Stimulated activated naive CD8-positive, alpha-beta T cell treated with anti-CD3 and anti-CD28 coated beads, Interleukin-15, amount 100 ng/mL, for 72 hours (primary cell): ENCODE data around the gene ADSS1.

ENCODE experiments used
- ATAC-seq: fragments of 150-1000 bp; cut with Tn5 transposase; 2 replicates; pipeline ENCODE4 v1.10.0; 2021; ENCODE audit warnings: mild to moderate bottlenecking, moderate library complexity
- DNase-seq, 2 donors: peaks; one replicate each; pipeline ENCODE4 v3.0.0; 2021 to 2022
- H3K27ac Mint-ChIP-seq, 2 donors: one replicate each; pipeline ENCODE4 v1.8.0; 2022; ENCODE audit warnings: mild to moderate bottlenecking in 2 of 2, mixed read lengths in 2 of 2, moderate library complexity in 2 of 2
- H3K27me3 Mint-ChIP-seq: one replicate; pipeline ENCODE4 v1.8.0; 2022; ENCODE audit warnings: mixed read lengths
- H3K4me1 Mint-ChIP-seq: one replicate; pipeline ENCODE4 v1.8.0; 2022; ENCODE audit warnings: mild to moderate bottlenecking, mixed read lengths
- H3K4me3 Mint-ChIP-seq, 2 donors: one replicate each; pipeline ENCODE4 v1.8.0; 2022; ENCODE audit warnings: mild to moderate bottlenecking in 2 of 2, mixed read lengths in 2 of 2, moderate library complexity in 1 of 2
- H3K9me3 Mint-ChIP-seq, 2 donors: one replicate each; pipeline ENCODE4 v1.8.0; 2022; ENCODE audit warnings: mixed read lengths in 2 of 2

The ADSS1 gene

GRCh38 chr14:104769324-104770071 is 45.5 kb downstream of the ADSS1 start:
- no peaks in the 10 kb centered on the region for H3K27me3 Mint-ChIP-seq
- peak overlapping the region in 1 of 2 donors; percentile 48 for H3K27ac Mint-ChIP-seq
- no peak for DNase-seq
- H3K4me3 Mint-ChIP-seq, result no peak overlapping the region
- peaks cover 21% of the 10 kb centered on the region for H3K4me1 Mint-ChIP-seq
- ATAC-seq, result no peak
- peaks cover 0 to 7% of the 10 kb centered on the region in 2 donors for H3K9me3 Mint-ChIP-seq

- Mint-ChIP-seq H3K27ac (peak overlapping the region in 1 of 2 donors; percentile 48), H3K27me3 (no peaks in the 10 kb centered on the region), H3K4me1 (peaks cover 21% of the 10 kb centered on the region), H3K9me3 (peaks cover 0 to 7% of the 10 kb centered on the region in 2 donors), H3K4me3 (no peak overlapping the region)
- no peak for ATAC-seq
- no peak for DNase-seq
Observed at GRCh38 chr14:104770072-104770579, 46.1 kb downstream of the ADSS1 start.

DNA sequence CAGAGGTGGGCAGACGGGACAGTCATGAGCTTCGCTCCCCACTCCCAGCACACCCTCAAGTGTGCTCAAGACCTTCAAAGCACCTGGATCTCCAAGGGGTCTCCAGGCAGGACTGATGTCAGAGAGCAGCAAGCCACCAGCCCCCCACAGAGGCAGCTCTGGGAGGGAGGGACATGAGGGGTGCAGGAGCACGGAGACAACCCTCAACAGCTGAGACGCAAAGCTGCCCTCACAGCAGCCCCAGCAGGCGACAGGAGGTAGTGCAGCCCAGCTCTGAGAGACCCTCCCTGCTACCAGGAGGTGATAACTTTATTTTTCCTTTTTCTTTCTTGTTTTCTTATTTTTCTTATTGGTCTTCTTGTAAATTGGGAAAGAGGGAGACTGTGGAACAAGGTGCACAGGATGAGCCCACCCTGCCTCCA is 46.8 kb downstream of the ADSS1 start:
- Mint-ChIP-seq H3K27me3 (no peaks in the 10 kb centered on the region), H3K4me3 (no peak overlapping the region), H3K27ac (peak overlapping the region in 1 of 2 donors; percentile 59), H3K4me1 (peaks cover 21% of the 10 kb centered on the region), H3K9me3 (peaks cover 0 to 7% of the 10 kb centered on the region in 2 donors)
- DNase-seq (no peak), ATAC-seq (no peak)

- DNase-seq (no peak), ATAC-seq (no peak)
- peak overlapping the region in 1 of 2 donors; percentile 80 for H3K27ac Mint-ChIP-seq
- H3K27me3 Mint-ChIP-seq, result no peaks in the 10 kb centered on the region
- peaks cover 21% of the 10 kb centered on the region for H3K4me1 Mint-ChIP-seq
- H3K9me3 Mint-ChIP-seq, result peaks cover 0 to 7% of the 10 kb centered on the region in 2 donors
- H3K4me3 Mint-ChIP-seq, result no peak overlapping the region
Observed at GRCh38 chr14:104771374-104771773, 47.3 kb downstream of the ADSS1 start.

GRCh38 chr14:104771918-104772706 is 48.1 kb downstream of the ADSS1 start:
- no peak for ATAC-seq
- Mint-ChIP-seq H3K27me3 (no peaks in the 10 kb centered on the region), H3K4me3 (no peak overlapping the region), H3K9me3 (peaks cover 0 to 7% of the 10 kb centered on the region in 2 donors), H3K4me1 (peaks cover 21% of the 10 kb centered on the region), H3K27ac (no peak overlapping the region)
- DNase-seq, result no peak

DNA sequence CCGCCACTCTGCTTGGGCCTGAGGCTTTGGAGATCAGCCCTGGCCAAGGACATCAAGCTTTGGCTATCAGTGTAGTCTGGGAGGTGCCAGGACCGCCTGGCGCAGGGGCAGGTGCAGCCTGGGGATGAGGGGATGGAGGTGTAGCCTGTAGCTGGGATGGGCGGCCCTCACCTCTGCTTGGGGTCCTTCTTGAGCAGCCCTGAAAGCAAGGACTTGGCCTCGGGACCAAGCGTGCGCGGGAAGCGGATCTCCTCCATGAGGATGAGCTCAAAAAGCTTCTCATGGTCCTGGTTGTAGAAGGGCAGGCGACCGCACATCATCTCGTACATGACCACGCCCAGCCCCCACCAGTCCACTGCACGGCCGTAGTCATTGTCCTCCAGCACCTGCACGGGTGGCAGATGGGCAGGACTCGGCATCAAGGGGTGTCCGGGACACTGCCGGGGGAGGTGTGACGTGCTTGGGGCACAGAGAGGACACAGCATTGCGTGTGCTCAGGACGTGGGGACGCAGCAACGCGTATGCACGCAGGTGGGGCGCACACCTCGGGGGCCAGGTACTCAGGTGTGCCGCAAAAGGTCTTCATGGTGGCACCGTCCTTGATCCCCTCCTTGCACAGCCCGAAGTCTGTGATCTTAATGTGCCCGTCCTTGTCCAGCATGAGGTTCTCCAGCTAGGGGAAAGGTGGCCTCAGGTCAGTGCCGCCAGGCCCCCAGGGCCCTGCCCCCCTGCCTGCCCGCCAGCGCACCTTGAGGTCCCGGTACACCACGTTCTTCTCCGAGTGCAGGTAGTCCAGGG is 48.9 kb downstream of the ADSS1 start:
- H3K4me3 Mint-ChIP-seq, result no peak overlapping the region
- H3K27me3 Mint-ChIP-seq, result no peaks in the 10 kb centered on the region
- ATAC-seq (no peak), DNase-seq (no peak)
- peaks cover 21% of the 10 kb centered on the region for H3K4me1 Mint-ChIP-seq
- H3K27ac Mint-ChIP-seq, result peak overlapping the region in 1 of 2 donors; percentile 59
- H3K9me3 Mint-ChIP-seq, result peaks cover 0 to 7% of the 10 kb centered on the region in 2 donors

GRCh38 chr14:104773505-104774452 is 49.8 kb downstream of the ADSS1 start:
- ATAC-seq (peak; percentile 35), DNase-seq (no peak)
- H3K4me1 Mint-ChIP-seq, result peaks cover 17% of the 10 kb centered on the region
- H3K4me3 Mint-ChIP-seq, result no peak overlapping the region
- H3K27me3 Mint-ChIP-seq, result no peaks in the 10 kb centered on the region
- peaks cover 0 to 7% of the 10 kb centered on the region in 2 donors for H3K9me3 Mint-ChIP-seq
- no peak overlapping the region for H3K27ac Mint-ChIP-seq

GRCh38 chr14:104774453-104775072 is 50.5 kb downstream of the ADSS1 start:
- peaks cover 0 to 7% of the 10 kb centered on the region in 2 donors for H3K9me3 Mint-ChIP-seq
- DNase-seq, result no peak
- H3K27ac Mint-ChIP-seq, result no peak overlapping the region
- no peaks in the 10 kb centered on the region for H3K27me3 Mint-ChIP-seq
- no peak for ATAC-seq
- peaks cover 9% of the 10 kb centered on the region for H3K4me1 Mint-ChIP-seq
- no peak overlapping the region for H3K4me3 Mint-ChIP-seq

GRCh38 chr14:104775073-104775489 is 51.1 kb downstream of the ADSS1 start:
- Mint-ChIP-seq H3K4me1 (peaks cover 4% of the 10 kb centered on the region), H3K27me3 (no peaks in the 10 kb centered on the region), H3K9me3 (peaks cover 0 to 7% of the 10 kb centered on the region in 2 donors), H3K27ac (no peak overlapping the region), H3K4me3 (no peak overlapping the region)
- no peak for DNase-seq
- ATAC-seq, result no peak

- Mint-ChIP-seq H3K27me3 (no peaks in the 10 kb centered on the region), H3K4me3 (no peak overlapping the region), H3K9me3 (no peaks in the 10 kb centered on the region), H3K4me1 (no peaks in the 10 kb centered on the region), H3K27ac (peak overlapping the region in 1 of 2 donors; percentile 34)
- DNase-seq, result no peak
- ATAC-seq, result no peak
Observed at GRCh38 chr14:104776481-104776880, 52.5 kb downstream of the ADSS1 start.

DNA sequence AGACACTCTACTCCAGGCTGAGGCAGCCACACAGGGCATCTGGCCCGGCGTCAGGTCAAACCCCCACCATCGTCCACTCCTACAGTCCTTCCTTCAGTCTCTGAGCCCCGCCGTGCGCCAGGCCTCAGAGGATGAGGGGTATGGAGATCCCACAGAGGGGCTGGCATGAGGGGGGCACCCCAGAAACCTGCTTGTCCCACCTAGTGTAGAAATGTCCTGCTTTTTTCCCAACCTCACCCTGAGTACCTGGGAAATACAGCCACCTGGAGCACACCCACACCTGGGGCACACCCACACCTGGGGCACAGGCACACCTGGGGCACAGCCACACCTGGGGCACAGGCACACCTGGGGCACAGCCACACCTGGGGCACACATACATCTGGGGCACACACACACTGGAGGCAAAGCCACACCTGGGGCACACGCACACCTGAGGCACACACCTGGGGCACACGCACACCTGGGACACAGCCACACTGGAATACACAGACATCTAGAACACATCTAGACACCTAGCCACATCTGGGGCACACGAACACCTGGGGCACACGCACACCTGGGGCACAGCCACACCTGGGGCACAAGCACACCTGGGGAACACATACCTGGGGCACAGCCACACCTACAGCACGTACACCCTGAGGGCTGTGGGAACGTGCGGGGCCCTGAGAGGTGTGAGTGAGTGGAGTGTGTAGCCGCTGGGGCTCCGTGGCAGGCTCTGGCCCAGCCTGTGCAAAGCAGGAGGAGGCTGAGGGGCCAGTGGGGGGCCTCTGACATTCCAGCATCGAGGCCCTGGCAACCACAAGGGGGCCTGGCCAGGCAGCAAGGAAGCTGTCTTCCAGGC is 53.2 kb downstream of the ADSS1 start:
- ATAC-seq, result no peak
- Mint-ChIP-seq H3K4me1 (no peaks in the 10 kb centered on the region), H3K27ac (peak overlapping the region in 1 of 2 donors; percentile 34), H3K9me3 (no peaks in the 10 kb centered on the region), H3K27me3 (no peaks in the 10 kb centered on the region), H3K4me3 (no peak overlapping the region)
- no peak for DNase-seq

- ATAC-seq (no peak), DNase-seq (no peak)
- H3K27ac Mint-ChIP-seq, result peak overlapping the region in 1 of 2 donors; percentile 59
- H3K4me1 Mint-ChIP-seq, result peaks cover 2% of the 10 kb centered on the region
- H3K4me3 Mint-ChIP-seq, result no peak overlapping the region
- H3K9me3 Mint-ChIP-seq, result no peaks in the 10 kb centered on the region
- no peaks in the 10 kb centered on the region for H3K27me3 Mint-ChIP-seq
Observed at GRCh38 chr14:104777808-104778249, 53.8 kb downstream of the ADSS1 start.

DNA sequence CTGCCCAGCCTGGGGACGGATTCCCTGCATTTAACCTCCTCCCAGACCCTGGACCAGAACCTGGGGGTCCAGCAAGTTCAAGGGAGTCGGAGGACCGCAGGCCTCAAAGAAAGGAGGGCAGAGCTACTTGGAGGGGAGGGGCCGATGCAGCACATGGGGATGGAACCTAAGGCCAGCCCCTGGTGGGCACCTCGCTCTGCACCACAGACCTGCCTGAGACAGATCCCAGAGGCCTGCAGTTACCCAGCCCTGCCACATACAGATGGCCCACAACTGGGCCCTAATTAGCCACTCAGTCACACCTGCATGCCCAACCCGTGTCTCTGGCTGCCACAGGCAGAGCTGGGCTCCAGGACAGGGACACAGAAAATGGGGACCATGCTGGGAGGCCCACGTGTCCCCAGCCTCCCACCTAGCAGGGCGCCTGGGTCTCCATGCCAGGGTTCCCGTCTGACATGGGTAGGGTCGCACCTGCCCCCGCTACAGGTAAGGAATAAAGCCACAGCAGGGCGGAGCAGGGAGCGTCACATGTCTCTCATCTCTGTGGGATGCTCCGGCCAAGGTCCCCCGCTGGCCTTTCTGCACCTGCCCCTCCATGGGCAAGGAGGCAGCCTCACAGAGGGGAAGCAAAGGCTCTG is 54.8 kb downstream of the ADSS1 start:
- no peak for ATAC-seq
- H3K4me3 Mint-ChIP-seq, result no peak overlapping the region
- no peak overlapping the region for H3K27ac Mint-ChIP-seq
- no peaks in the 10 kb centered on the region for H3K27me3 Mint-ChIP-seq
- no peaks in the 10 kb centered on the region for H3K9me3 Mint-ChIP-seq
- no peak for DNase-seq
- peaks cover 7% of the 10 kb centered on the region for H3K4me1 Mint-ChIP-seq
